Fibroblast of skin of right biceps (primary cell): ENCODE results near the gene TMTC2.

Source experiments
- DNase-seq: peaks from one replicate; pipeline ENCODE4 v3.0.0-alpha.2; 2013

Gene TMTC2

DNA sequence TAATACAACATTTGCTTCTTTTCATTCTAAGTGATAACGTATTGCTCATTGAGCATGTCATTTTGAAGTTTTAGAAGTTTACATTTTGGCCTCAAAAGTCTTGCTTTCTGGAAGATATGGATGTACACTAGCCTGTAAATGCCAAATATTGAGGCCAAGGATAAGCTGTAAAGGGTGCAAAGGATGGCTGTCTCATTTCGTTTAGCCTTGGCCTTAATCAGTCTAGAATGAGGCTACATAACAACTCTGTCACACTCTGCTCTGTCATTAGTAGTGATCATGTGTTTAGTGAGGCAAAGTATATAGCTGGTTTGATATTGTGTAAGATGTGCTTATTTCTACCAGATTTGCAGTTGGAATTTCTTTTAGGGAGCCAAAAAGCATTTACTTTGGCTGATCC lies 344.5 kb downstream of the TMTC2 start:
- DNase-seq = no peak

- no peak for DNase-seq
Measured at GRCh38 chr12:83036847-83037246, 350.1 kb downstream of the TMTC2 start.

- DNase-seq = no peak
Measured at GRCh38 chr12:83039413-83039812, 352.7 kb downstream of the TMTC2 start.

DNA sequence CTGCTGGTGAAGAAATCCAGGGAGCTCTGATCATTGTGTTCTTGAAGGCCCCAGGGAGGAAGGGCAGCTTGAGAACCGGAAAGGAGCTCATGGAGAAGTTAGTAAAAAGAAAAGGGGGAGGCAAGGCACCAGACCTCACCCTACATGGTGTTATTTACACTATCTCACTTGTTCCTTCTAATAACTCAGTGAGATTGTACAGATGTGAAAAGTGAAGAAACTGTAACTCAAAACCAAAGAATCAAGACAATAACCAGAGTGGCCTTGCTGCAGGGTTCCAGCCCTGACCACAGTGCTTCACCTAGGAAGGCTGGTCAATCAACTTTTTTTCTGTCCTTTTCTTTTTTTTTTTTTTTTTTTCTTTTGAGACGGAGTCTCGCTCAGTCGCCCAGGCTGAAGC lies 353.6 kb downstream of the TMTC2 start:
- no peak for DNase-seq

DNA sequence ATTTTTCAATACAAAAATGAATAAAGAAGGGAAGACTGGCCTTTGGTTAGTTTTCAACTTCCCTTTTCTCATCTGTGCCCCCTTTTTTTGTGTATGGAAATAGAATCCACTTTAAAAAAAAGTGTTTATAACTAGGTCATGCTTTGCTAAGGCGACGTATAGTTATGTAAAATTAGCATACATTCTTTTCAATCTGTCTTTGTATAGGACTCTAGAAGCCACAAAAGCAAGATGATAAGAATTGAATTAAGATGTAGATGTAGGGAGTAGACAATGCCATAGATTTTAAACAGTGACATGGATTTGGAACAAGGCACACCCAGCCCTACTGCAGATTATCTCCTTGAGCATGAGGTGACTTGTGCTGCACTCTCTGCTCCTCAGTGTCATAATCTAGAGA lies 354.3 kb downstream of the TMTC2 start:
- no peak for DNase-seq

- DNase-seq = peak; percentile 15
Measured at GRCh38 chr12:83042441-83043200, 355.9 kb downstream of the TMTC2 start.

- no peak for DNase-seq
Measured at GRCh38 chr12:83044736-83045135, 358.0 kb downstream of the TMTC2 start.

DNA sequence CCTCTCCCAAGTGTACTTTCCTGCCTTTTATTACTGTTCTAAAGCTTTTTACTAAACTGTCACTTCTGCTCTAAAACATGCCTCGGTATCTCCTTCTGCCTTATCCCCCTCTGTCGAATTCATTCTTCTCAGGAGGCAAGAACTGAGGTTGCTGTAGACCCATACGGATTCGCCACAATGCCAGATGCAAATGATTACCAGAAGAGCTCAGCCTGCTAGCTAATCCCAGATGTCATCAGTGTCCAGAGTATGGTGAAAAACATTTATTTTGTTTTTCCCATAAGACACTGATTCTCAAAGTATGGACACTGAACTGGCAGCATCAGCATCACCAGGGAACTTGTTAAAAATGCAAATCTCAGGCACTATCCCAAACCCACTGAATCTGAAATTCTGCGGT lies 359.3 kb downstream of the TMTC2 start:
- DNase-seq = peak; percentile 7

DNA sequence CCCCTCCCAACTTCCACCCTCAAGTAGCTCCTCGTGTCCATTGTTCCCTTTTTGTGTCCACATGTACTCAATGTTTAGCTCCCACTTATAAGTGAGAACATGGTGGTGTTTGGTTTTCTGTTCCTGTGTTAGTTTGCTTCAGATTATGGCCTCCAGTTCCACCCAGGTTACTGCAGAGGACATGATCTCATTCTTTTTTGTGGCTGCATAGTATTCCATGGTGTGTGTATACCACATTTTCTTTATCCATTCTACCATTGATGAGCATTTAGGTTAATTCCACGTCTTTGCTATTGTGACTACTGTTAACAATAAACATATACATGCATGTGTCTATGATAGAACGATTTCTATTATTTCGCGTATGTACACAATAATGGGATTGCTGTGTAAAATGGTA lies 362.6 kb downstream of the TMTC2 start:
- no peak for DNase-seq

DNA sequence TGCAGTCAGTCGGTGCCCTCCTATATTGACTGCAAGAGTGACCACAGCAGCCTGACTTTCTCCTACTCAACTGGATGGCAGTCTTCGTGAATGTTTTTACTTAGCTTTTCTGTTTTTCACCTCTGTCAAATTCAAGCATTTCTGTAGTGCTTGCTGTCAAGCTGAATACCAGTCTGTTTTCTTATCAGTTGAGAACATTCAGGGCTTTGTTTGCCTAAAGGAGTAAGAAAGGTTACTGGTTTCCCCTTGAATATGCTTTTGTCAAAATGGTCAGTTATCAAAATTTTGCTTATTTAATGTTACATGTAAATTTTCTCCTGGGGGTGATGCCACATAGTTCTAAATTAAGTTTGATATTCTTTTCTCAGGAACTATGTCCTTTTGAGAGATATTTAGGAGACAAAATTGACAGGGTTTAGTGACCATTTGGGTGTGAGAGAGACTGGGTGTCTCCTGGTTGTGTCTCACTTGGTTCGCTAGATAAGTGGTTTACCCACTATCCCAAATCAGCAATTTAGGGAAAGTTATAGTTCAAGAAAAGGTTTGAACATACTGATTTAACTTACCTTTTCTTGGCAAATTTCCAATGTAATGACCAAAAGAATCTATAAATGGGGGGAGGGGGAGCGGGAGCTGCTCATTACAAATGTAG lies 366.3 kb downstream of the TMTC2 start:
- no peak for DNase-seq

GRCh38 chr12:83057436-83057835 lies 370.7 kb downstream of the TMTC2 start:
- DNase-seq = no peak

DNA sequence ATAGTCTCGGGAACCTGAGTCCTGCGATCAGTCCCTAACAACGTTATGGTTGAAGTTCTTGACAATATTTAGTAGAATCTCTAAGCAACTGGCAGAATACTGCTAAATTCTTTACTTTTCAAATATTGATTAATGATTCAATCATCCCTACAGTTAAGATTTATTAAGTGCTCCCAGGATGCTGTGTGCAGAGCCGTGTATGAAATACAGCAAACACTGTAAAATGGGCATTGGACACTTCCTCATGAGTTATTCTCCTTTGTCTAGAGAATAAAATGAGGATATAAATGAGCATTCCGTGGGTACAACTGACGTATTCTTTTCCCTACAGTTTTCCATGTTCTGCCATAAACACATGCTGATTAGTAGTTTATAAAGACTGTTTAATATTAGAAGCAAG lies 372.4 kb downstream of the TMTC2 start:
- no peak for DNase-seq

DNA sequence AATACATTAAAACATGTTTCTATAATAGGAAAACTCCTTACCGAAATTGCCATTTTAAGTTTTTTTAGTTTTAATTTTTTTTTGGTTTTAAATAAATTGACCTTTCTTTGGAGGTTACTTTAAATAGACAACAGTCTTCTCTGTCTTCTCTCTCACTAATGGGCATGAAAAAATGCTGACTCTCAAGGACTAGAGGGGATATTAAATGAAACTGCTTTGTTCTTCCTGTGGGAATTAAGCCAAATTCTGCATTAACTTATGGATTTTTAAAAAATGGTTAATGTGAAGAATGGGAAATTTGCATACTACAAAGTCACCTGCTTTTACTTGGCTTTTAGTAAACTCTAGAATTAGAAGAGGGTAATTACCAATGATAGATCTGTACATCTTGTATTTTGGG lies 378.9 kb downstream of the TMTC2 start:
- DNase-seq = no peak

DNA sequence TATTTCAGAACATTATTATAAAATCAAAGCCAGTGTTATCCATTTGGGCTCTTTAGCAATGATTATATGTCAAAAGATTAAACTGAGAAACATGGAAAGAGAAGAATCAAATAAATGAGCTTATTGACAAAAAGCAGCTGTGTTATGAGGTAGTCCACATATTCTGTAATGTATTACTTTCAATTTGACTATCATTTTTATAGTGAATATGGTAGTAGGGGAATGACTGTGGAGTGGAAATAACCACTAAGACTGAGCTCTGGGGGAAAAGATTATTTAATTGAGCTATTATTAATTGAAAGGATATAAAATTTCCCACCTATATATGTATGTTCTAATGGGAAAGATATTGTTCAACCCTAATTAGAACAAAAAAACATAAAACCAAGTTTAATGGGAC lies 381.3 kb downstream of the TMTC2 start:
- DNase-seq = no peak

DNA sequence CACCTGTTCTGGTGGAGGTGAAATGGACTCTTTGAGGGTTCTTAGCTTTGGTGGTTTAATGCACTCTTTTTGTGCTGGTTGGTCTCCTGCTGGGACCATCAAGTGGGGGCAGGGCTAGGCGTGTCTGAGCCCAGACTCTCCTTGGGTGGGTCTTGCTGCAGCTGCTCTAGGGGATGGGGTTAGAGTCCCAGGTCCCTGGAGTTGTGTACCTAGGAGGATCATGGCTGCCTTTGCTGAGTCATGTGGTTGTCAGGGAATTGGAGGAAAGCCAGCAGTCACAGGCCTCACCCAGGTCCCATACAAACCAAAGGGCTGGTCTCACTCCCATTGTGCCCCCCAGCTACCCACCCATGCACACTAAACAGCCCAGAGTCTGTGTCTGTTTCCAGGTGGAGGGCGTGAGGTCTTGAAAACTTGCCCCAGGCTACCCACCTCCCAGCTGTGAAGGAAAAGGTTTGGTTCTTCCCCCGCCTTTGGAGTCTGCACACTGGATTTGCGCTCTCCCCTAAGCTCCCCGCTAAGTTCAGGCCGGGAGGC lies 387.7 kb downstream of the TMTC2 start:
- DNase-seq = no peak

DNA sequence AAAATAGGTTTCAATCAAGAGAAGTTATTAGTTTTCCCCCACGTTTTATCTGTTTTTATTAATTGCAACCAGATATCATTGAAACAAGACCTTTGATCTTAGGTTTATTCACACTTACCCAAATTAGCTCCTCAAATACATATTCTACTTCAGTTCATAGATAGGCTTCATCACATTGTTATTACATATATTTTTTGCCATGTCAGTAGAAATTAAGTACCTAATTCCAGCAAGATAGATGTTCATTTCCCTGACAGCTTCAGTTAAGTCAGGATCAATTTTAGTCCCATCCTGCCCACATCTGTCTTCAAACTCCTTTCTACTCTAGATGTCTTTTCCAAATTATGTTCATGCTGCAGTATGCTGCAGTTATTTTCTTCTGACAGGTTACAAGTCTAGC lies 388.8 kb downstream of the TMTC2 start:
- no peak for DNase-seq

DNA sequence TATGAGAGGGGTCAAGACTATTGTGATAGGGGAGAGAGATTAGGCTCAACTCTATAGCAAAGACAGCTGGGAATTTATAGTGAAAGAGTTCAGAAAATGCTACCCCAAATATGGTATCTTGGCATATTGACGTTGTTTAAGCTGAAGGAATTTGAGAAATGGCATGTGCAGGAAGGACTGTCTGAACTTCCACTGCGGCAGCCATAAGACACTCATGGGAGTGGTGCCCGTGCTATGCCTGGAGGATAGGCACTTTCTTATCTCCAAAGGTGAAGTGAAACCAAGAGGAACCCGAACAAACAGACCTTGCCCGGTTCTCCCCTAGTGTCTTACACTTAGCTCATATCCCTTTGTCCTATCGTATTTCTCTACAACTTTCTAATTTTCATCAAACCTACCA lies 390.3 kb downstream of the TMTC2 start:
- DNase-seq = no peak

DNA sequence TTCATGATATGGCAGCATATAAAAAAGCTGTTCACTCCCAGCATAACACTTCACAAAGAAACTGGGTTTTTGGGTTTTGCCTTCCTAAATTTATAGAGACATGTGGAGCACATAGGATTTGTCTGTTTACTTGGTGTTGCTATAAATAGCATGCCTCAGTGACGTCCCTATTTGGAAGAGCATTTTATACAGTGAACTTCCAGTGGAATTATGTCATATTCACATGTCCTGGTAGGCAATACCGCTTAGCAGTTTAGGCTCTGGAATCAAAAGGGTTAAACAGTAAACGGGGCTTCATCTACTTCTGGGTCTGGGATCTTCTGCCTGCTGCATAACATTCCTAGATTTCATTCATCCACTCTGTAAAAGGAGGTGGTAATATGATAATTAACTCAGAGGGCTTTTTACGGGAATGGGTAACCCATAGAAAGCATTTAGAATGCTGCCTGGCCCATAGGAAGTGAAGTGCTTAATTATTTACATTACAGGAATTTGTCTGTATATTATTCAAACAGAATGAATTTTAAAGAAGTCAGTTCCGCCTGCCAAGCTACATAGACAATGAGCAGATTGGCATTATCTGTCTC lies 396.1 kb downstream of the TMTC2 start:
- peak; percentile 9 for DNase-seq

GRCh38 chr12:83083616-83084015 lies 396.9 kb downstream of the TMTC2 start:
- no peak for DNase-seq

GRCh38 chr12:83084516-83085234 lies 398.0 kb downstream of the TMTC2 start:
- DNase-seq = no peak

DNA sequence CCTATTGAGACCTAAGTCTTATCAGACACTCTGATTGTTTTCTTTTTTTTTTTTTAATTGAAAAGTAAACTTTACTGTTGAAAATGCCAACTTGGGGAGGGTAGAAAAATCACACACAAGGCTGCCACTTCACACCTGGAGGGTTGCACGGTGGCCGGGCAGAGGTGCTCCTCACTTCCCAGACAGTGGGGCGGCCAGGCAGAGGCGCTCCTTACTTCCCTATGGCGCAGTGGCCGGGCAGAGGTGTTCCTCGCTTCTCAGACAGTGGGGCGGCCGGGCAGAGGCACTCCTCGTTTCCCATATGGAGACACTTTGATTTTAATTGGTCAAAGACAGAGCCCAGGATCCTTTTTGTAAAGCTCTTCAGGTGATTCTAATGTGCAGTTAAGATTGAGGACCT lies 399.3 kb downstream of the TMTC2 start:
- DNase-seq = no peak

DNA sequence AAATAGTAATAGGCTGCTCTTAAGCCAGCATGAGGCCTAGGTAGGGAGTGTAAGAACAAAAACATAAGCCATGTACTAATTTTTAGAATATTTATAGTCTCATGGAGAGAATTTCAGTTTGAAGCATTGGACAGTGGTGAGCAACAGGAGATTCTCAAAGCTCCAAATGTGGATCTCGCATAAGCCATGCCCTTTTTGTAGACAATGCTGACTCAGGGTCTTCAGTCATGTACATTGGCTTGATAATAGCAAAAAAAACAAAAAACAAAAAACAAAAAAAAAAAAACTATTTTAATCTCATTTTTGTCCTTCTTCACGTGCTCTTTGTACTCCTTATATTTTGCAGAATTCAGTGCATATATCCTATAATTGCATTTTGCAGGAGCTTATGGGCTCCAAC lies 402.9 kb downstream of the TMTC2 start:
- DNase-seq = no peak

GRCh38 chr12:83092129-83092528 lies 405.4 kb downstream of the TMTC2 start:
- DNase-seq = no peak

DNA sequence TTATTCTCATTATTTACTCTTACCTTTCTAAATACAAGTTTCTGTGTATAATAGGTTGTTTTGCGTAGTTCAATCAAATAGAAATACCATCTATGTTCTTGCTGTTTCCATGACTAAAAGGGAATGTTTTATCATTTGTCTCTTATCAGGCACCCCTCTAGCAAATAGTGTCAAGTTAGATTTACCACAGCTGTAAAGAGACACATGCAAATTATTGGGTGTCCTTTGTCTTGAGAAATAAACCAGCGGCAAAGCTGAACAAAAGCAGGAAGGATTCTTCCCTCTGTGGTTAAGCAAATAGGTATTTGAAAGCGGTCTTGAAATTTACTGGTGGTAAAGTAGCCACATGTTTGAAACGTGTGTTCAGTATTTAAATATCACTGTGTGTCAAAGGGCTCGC lies 405.9 kb downstream of the TMTC2 start:
- DNase-seq = no peak
